Fibroblast of lung (primary cell): Measurements from ENCODE around the gene SELENOH.

Experiments used
- EZH2 ChIP-seq: IDR thresholded peaks from 2 replicates; pipeline ENCODE4 v1.5.1; 2012; ENCODE audit warnings: low read length, control low read depth, mild to moderate bottlenecking; ENCODE audit errors: missing control alignments
- TF ChIP-seq, protein P1 (sequence below), 2 donors: IDR thresholded peaks in 1 of 2; conservative IDR thresholded peaks in 1 of 2; 1 replicate in 1 of 2; 2 replicates in 1 of 2; pipeline ENCODE4 v1.5.1; 2011 to 2012; ENCODE audit warnings: low read length in 2 of 2, control low read depth in 1 of 2, inconsistent platforms in 1 of 2, low read depth in 1 of 2, mild to moderate bottlenecking in 1 of 2

DNA sequence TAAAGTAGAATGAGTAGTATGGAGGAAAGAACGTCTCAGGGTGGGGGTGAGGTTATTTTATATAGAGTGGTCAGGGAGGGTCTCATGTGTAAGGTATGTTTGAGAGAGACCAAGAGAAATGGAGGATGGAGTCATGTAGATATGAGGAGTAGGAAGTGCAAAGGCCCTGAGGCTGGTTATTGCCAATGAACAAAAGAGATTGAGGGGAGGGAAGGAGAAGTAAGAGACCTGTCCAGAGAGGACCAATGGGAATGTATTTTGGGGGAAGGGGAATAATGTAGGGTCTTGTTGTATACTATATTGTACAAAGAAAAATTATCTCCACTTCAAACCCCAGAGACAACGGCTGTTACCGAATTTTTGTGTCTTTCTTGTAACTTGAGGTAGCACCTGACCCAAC, 30.1 kb downstream of the SELENOH start:
- TF ChIP-seq, protein P1, sequence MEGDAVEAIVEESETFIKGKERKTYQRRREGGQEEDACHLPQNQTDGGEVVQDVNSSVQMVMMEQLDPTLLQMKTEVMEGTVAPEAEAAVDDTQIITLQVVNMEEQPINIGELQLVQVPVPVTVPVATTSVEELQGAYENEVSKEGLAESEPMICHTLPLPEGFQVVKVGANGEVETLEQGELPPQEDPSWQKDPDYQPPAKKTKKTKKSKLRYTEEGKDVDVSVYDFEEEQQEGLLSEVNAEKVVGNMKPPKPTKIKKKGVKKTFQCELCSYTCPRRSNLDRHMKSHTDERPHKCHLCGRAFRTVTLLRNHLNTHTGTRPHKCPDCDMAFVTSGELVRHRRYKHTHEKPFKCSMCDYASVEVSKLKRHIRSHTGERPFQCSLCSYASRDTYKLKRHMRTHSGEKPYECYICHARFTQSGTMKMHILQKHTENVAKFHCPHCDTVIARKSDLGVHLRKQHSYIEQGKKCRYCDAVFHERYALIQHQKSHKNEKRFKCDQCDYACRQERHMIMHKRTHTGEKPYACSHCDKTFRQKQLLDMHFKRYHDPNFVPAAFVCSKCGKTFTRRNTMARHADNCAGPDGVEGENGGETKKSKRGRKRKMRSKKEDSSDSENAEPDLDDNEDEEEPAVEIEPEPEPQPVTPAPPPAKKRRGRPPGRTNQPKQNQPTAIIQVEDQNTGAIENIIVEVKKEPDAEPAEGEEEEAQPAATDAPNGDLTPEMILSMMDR (conservative IDR thresholded peaks at IDR 0.05 in 1 of 2, IDR thresholded peaks at IDR 0.05 in 1 of 2; ENCODE audit: low read depth in 1 of 2, low read length in 2 of 2): no peak
- no peak for TF ChIP-seq EZH2
